ENCODE data around the gene CYRIA.

- TF ChIP-seq GATA3 (IDR thresholded peaks at IDR 0.05; ENCODE audit: low read depth, low read length) (no peak), GATA2 (IDR thresholded peaks at IDR 0.05; ENCODE audit: low read depth, low read length) (no peak)
These were observed 47.4 kb upstream of the CYRIA start for GRCh38 chr2:16713011-16713423.

All from SH-SY5Y (cell line).